ENCODE results near the gene WASF2. TPM values are rescaled to one million over a fixed set of nuclear protein-coding genes. Genes with fewer than 3 reads are reported as not detected.

The WASF2 gene
- total and polyA plus RNA-seq, 4 experiments from 2014 or later: 31.6 to 164 (median 122) TPM

DNA sequence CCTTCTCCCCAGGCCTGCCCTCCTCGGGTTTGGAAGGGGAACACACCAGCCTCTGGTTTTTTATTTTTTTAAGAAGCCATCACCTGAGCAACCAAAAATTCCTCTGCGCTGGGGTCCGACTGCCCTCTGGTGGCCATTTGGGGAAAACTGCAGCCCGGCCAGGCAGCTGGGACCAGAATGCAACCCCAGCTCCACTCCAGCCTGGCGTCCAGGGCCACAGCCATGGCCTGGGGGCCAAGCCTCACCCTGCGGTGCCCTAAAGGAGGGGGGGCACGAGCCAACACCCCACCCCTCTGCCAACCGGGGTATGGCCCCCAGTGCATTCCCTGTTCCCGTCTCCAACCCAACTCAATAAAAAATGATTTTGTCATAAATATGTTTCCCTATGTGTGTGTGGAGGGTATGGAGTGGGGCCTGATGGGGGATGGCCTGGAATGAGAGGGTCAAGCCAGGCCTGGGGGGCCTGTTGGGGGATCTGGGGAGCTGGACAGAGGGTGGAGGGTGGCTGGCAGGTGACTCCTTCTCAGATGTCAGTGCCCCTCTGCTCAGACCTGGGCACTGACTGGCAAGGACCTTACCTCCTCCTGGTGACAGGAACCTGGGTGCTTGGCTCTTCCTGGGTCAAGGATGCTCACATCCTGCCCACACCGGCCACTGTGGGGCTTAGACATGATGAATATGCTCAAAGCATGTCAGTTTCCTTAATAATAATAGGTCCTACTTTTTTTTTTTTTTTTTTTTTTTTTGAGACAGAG lies 94.3 kb downstream of the WASF2 start:
- H3K27me3 Mint-ChIP-seq: no peaks in the 10 kb centered on the region
- H3K4me1 ChIP-seq (ENCODE audit: insufficient read depth, low read length): peaks cover 26% of the 10 kb centered on the region
- H3K36me3 Mint-ChIP-seq: no peaks in the 10 kb centered on the region
- H3K27ac Mint-ChIP-seq: peak overlapping the region in 6 of 7 donors; percentile 51 to 79 (median 65)
- H3K4me1 Mint-ChIP-seq: peaks cover 9 to 26% (median 16%) of the 10 kb centered on the region in 4 donors
- no peak overlapping the region for H3K27ac ChIP-seq (ENCODE audit: low read depth, low read length)
- POLR2A ChIA-PET (ENCODE audit: partially characterized antibody): interaction anchor here (0.9 to 2.6 kb wide), 9 partner anchors 30 to 267 kb away, joined by 3 to 15 read pairs (median 4); partner anchors contain the start of genes SYTL1 and WASF2
- H3K36me3 ChIP-seq (ENCODE audit: insufficient read depth, low read length): no peaks in the 10 kb centered on the region
- H3K9me3 Mint-ChIP-seq: peaks cover 0 to 1% (median 0%) of the 10 kb centered on the region in 8 donors
- CTCF ChIA-PET (ENCODE audit: partially characterized antibody): interaction anchor here (0.6 to 13.9 kb wide), 27 partner anchors 10 to 600 kb away, joined by 3 to 317 read pairs (median 4); partner anchors contain the start of genes AHDC1, MAP3K6 and SYTL1
- H3K9me3 ChIP-seq (ENCODE audit: control insufficient read depth in 1 of 2, low read length in 2 of 2): no peaks in the 10 kb centered on the region
- H3K4me3 Mint-ChIP-seq: peak overlapping the region in 2 of 8 donors; percentile 36 to 68
- no peak overlapping the region for H3K4me3 ChIP-seq (ENCODE audit: low read length in 2 of 2)
- H3K27me3 ChIP-seq (ENCODE audit: insufficient read depth, low read length): no peaks in the 10 kb centered on the region
- intact Hi-C loops (cut with micrococcal nuclease): loop anchor here (1.0 to 5.0 kb wide), 4 partner anchors 38 to 198 kb away; no protein-coding TSS in a partner anchor
- peak; percentile 81 to 84 (median 82) for DNase-seq

DNA sequence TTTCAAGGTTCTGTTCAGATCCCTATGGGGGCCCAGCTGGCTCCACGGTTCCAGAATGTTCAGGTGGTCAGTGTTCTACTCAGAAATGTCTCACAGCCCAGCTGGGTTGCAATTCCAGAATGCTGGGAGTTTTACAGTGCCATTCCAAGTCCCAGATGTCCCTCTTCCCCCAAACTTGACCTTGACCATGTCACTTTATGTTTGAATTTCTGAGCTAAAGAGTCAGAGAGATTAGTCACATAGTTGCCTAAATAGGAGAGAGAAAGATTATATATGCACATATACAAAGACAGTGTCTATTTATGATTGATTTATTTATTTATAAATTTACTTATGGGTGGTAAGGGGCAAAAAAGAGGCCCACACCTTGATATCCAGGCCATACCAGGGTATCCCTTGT lies 95.0 kb downstream of the WASF2 start:
- ChIA-PET CTCF (ENCODE audit: partially characterized antibody) (interaction anchor here (0.6 to 13.9 kb wide), 26 partner anchors 8 to 298 kb away, joined by 3 to 317 read pairs (median 4); partner anchors contain the start of genes AHDC1, MAP3K6 and SYTL1), POLR2A (ENCODE audit: partially characterized antibody) (interaction anchor here (0.9 to 2.6 kb wide), 6 partner anchors 35 to 268 kb away, joined by 3 to 15 read pairs (median 6); partner anchors contain the start of gene SYTL1)
- Histone ChIP-seq H3K36me3 (ENCODE audit: insufficient read depth, low read length) (no peaks in the 10 kb centered on the region), H3K27ac (ENCODE audit: low read depth, low read length) (no peak overlapping the region), H3K27me3 (ENCODE audit: insufficient read depth, low read length) (no peaks in the 10 kb centered on the region), H3K4me3 (ENCODE audit: low read length in 2 of 2) (no peak overlapping the region), H3K9me3 (ENCODE audit: control insufficient read depth in 1 of 2, low read length in 2 of 2) (no peaks in the 10 kb centered on the region), H3K4me1 (ENCODE audit: insufficient read depth, low read length) (peaks cover 26% of the 10 kb centered on the region)
- Mint-ChIP-seq H3K27me3 (no peaks in the 10 kb centered on the region), H3K4me3 (peak overlapping the region in 2 of 8 donors; percentile 36 to 68), H3K9me3 (peaks cover 0 to 1% (median 0%) of the 10 kb centered on the region in 8 donors), H3K4me1 (peaks cover 9 to 24% (median 16%) of the 10 kb centered on the region in 4 donors), H3K36me3 (no peaks in the 10 kb centered on the region), H3K27ac (peak overlapping the region; percentile 57 to 79 (median 69))
- intact Hi-C loops (cut with micrococcal nuclease): loop anchor here (1.0 to 5.0 kb wide), 4 partner anchors 38 to 198 kb away; no protein-coding TSS in a partner anchor
- no peak for DNase-seq

DNA sequence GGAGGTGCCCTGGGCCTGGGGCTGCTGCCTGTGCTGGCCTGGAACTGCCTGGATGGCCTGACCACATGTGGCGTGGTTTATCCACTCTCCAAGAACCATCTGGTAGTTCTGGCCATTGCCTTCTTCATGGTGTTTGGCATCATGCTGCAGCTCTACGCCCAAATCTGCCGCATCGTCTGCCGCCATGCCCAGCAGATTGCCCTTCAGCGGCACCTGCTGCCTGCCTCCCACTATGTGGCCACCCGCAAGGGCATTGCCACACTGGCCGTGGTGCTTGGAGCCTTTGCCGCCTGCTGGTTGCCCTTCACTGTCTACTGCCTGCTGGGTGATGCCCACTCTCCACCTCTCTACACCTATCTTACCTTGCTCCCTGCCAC lies 95.7 kb downstream of the WASF2 start:
- no peaks in the 10 kb centered on the region for H3K9me3 ChIP-seq (ENCODE audit: control insufficient read depth in 1 of 2, low read length in 2 of 2)
- H3K27ac Mint-ChIP-seq: peak overlapping the region in 5 of 7 donors; percentile 27 to 79 (median 75)
- H3K4me3 Mint-ChIP-seq: peak overlapping the region in 4 of 8 donors; percentile 38 to 68 (median 51)
- POLR2A ChIA-PET (ENCODE audit: partially characterized antibody): interaction anchor here (1.1 to 2.6 kb wide), 5 partner anchors 35 to 269 kb away, joined by 3 to 15 read pairs (median 7); partner anchors contain the start of gene SYTL1
- peaks cover 9 to 24% (median 16%) of the 10 kb centered on the region in 4 donors for H3K4me1 Mint-ChIP-seq
- CTCF ChIA-PET (ENCODE audit: partially characterized antibody): interaction anchor here (0.7 to 13.9 kb wide), 20 partner anchors 8 to 297 kb away, joined by 3 to 317 read pairs (median 5); partner anchors contain the start of genes AHDC1 and SYTL1
- H3K36me3 ChIP-seq (ENCODE audit: insufficient read depth, low read length): no peaks in the 10 kb centered on the region
- H3K4me3 ChIP-seq (ENCODE audit: low read length in 2 of 2): no peak overlapping the region
- intact Hi-C loops (cut with micrococcal nuclease): no loop called here
- no peak for DNase-seq
- H3K27me3 Mint-ChIP-seq: no peaks in the 10 kb centered on the region
- H3K4me1 ChIP-seq (ENCODE audit: insufficient read depth, low read length): peaks cover 26% of the 10 kb centered on the region
- H3K36me3 Mint-ChIP-seq: no peaks in the 10 kb centered on the region
- peaks cover 0 to 1% (median 0%) of the 10 kb centered on the region in 8 donors for H3K9me3 Mint-ChIP-seq
- H3K27ac ChIP-seq (ENCODE audit: low read depth, low read length): no peak overlapping the region
- no peaks in the 10 kb centered on the region for H3K27me3 ChIP-seq (ENCODE audit: insufficient read depth, low read length)

DNA sequence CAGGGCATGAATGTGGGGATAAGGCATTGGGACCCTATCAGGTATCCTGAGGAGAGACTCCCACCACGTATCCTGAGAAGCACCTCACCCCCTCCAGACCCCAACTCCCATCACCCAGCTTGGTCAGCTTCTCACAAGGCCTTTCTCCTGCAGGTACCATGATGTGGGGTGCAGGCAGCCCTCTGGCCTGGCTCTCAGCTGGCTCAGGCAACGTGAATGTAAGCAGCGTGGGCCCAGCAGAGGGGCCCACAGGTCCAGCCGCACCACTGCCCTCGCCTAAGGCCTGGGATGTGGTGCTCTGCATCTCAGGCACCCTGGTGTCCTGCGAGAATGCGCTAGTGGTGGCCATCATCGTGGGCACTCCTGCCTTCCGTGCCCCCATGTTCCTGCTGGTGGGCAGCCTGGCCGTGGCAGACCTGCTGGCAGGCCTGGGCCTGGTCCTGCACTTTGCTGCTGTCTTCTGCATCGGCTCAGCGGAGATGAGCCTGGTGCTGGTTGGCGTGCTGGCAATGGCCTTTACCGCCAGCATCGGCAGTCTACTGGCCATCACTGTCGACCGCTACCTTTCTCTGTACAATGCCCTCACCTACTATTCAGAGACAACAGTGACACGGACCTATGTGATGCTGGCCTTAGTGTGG lies 96.2 kb downstream of the WASF2 start:
- no peak for DNase-seq
- POLR2A ChIA-PET (ENCODE audit: partially characterized antibody): interaction anchor here (1.9 kb wide), 1 partner anchor 269 kb away, joined by 6 read pairs; no protein-coding TSS in a partner anchor
- no peak overlapping the region for H3K4me3 ChIP-seq (ENCODE audit: low read length in 2 of 2)
- H3K4me1 ChIP-seq (ENCODE audit: insufficient read depth, low read length): peaks cover 26% of the 10 kb centered on the region
- Mint-ChIP-seq H3K9me3 (peaks cover 0 to 1% (median 0%) of the 10 kb centered on the region in 8 donors), H3K36me3 (no peaks in the 10 kb centered on the region), H3K27me3 (no peaks in the 10 kb centered on the region), H3K4me3 (peak overlapping the region in 4 of 8 donors; percentile 7 to 49 (median 27)), H3K27ac (peak overlapping the region in 3 of 7 donors; percentile 27 to 75 (median 72)), H3K4me1 (peaks cover 9 to 24% (median 16%) of the 10 kb centered on the region in 4 donors)
- H3K9me3 ChIP-seq (ENCODE audit: control insufficient read depth in 1 of 2, low read length in 2 of 2): no peaks in the 10 kb centered on the region
- intact Hi-C loops (cut with micrococcal nuclease): loop anchor here (2.0 kb wide), 1 partner anchor 291 kb away; no protein-coding TSS in a partner anchor
- H3K27ac ChIP-seq (ENCODE audit: low read depth, low read length): no peak overlapping the region
- CTCF ChIA-PET (ENCODE audit: partially characterized antibody): interaction anchor here (1.1 to 13.9 kb wide), 8 partner anchors 9 to 213 kb away, joined by 3 to 317 read pairs (median 10); partner anchors contain the start of genes AHDC1 and SYTL1
- H3K36me3 ChIP-seq (ENCODE audit: insufficient read depth, low read length): no peaks in the 10 kb centered on the region
- no peaks in the 10 kb centered on the region for H3K27me3 ChIP-seq (ENCODE audit: insufficient read depth, low read length)

DNA sequence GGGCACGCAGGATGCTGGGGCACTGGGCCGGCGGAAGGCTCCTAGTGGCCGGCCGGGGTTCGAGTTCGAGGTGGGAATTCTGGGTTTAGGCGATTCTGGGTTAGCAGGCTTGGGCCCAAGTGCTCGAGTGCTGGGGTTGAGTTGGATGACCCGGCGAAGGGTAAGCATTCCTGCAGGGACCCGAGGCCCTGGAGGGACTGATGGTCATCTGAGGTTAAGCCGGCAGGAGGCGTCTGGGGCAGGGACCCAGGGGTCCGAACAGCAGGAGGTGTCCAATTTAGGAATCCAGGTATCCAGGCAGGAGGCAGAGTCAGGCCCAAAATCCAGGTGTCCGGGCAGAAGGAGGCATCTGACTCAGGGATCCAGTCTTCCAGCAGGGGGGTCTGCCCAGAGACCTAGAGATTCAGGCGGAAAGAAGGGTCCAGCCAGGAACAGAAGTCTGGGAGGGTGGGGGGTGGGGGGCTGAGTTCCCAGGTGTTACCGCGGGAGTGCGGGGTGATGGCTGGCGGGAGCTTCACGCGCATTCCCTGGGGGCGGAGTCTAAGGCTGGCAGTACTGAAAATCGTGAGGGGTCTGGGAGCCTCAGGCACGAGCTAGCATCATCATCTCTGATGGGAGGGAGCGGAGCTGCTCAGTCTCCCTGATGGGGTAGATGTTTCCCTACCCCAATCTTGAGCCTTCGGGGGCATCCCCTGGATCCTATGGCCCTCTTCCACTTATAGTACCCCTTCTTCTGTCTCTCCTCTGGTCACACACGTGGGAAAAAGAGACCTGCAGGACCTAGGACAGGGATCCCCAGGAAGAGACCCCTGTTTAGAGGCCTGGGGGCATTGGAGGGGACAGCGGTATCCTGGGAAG lies 97.0 kb downstream of the WASF2 start:
- H3K36me3 Mint-ChIP-seq: no peaks in the 10 kb centered on the region
- intact Hi-C loops (cut with micrococcal nuclease): loop anchor here (1.0 to 2.0 kb wide), 3 partner anchors 213 to 290 kb away; no protein-coding TSS in a partner anchor
- no peak for DNase-seq
- H3K4me3 ChIP-seq (ENCODE audit: low read length in 2 of 2): peak overlapping the region; percentile 17 to 68
- peaks cover 0 to 1% (median 0%) of the 10 kb centered on the region in 8 donors for H3K9me3 Mint-ChIP-seq
- CTCF ChIA-PET (ENCODE audit: partially characterized antibody): interaction anchor here (1.1 to 13.9 kb wide), 4 partner anchors 10 to 214 kb away, joined by 3 to 317 read pairs (median 54); partner anchors contain the start of gene AHDC1
- peak overlapping the region in 5 of 7 donors; percentile 59 to 82 (median 72) for H3K27ac Mint-ChIP-seq
- POLR2A ChIA-PET (ENCODE audit: partially characterized antibody): no interaction called here
- peak overlapping the region; percentile 35 to 72 (median 58) for H3K4me3 Mint-ChIP-seq
- H3K4me1 ChIP-seq (ENCODE audit: insufficient read depth, low read length): peaks cover 26% of the 10 kb centered on the region
- H3K27me3 ChIP-seq (ENCODE audit: insufficient read depth, low read length): no peaks in the 10 kb centered on the region
- H3K36me3 ChIP-seq (ENCODE audit: insufficient read depth, low read length): no peaks in the 10 kb centered on the region
- peak overlapping the region; percentile 42 for H3K27ac ChIP-seq (ENCODE audit: low read depth, low read length)
- peaks cover 1 to 4% of the 10 kb centered on the region in 2 donors for H3K27me3 Mint-ChIP-seq
- H3K9me3 ChIP-seq (ENCODE audit: control insufficient read depth in 1 of 2, low read length in 2 of 2): no peaks in the 10 kb centered on the region
- peaks cover 11 to 30% (median 17%) of the 10 kb centered on the region in 4 donors for H3K4me1 Mint-ChIP-seq
